GM12878 (cell line): ENCODE data around the gene MRPL44.

Source experiments
- CEBPZ ChIP-seq: fragments of 150-350 bp; IDR thresholded peaks from 2 replicates; pipeline ENCODE4 v1.6.1; 2016; ENCODE audit warnings: low read depth, low read length
- CTCF ChIP-seq, 3 experiments: IDR thresholded peaks in 2 of 3; conservative IDR thresholded peaks in 1 of 3; 2 replicates each; pipeline ENCODE4 v1.5.1; 2011; ENCODE audit warnings: low read depth in 3 of 3, low read length in 3 of 3, mild to moderate bottlenecking in 3 of 3, control low read depth in 2 of 3, moderate library complexity in 2 of 3, inconsistent platforms in 1 of 3, mixed read lengths in 1 of 3; ENCODE audit not compliant: control insufficient read depth in 2 of 3, insufficient read depth in 1 of 3; ENCODE audit errors: extremely low read depth in 1 of 3
- EGR1 ChIP-seq, 2 experiments: IDR thresholded peaks; 1 replicate in 1 of 2; 2 replicates in 1 of 2; pipeline ENCODE4 v1.6.1; 2011 to 2012; ENCODE audit warnings: low read depth in 2 of 2, low read length in 2 of 2, borderline replicate concordance in 1 of 2, mild to moderate bottlenecking in 1 of 2, moderate library complexity in 1 of 2
- FOS ChIP-seq: IDR thresholded peaks from 3 replicates; pipeline ENCODE4 v1.6.1; 2011; ENCODE audit warnings: borderline replicate concordance; ENCODE audit not compliant: insufficient read length; ENCODE audit errors: extremely low read depth
- HDAC6 ChIP-seq: fragments of 200-600 bp; sonication (generic); IDR thresholded peaks from one replicate; pipeline ENCODE4 v1.8.0; 2017; ENCODE audit warnings: antibody characterized with exemption; ENCODE audit not compliant: unreplicated experiment
- KDM1A ChIP-seq: fragments of 200-600 bp; sonication (generic); IDR thresholded peaks from 2 replicates; pipeline ENCODE4 v1.6.1; 2016; ENCODE audit warnings: borderline replicate concordance
- POLR2AphosphoS5 ChIP-seq: IDR thresholded peaks from 2 replicates; pipeline ENCODE4 v1.6.1; 2011; ENCODE audit warnings: mild to moderate bottlenecking, low read length, inconsistent platforms
- RBBP5 ChIP-seq: fragments of 200-600 bp; sonication (generic); conservative IDR thresholded peaks from 2 replicates; pipeline ENCODE4 v1.6.1; 2016
- SMC3 ChIP-seq: IDR thresholded peaks from 2 replicates; pipeline ENCODE4 v1.6.1; 2011; ENCODE audit warnings: low read length, improper control_type of control experiment, borderline replicate concordance
- TCF12 ChIP-seq: IDR thresholded peaks from 2 replicates; pipeline ENCODE4 v1.6.1; 2011; ENCODE audit warnings: low read depth, mild to moderate bottlenecking, low read length

GRCh38 chr2:223969315-223969714, 12.1 kb downstream of the MRPL44 start:
- TF ChIP-seq CTCF (IDR thresholded peaks at IDR 0.05 in 2 of 3, conservative IDR thresholded peaks at IDR 0.05 in 1 of 3; ENCODE audit: control insufficient read depth in 2 of 3, extremely low read depth in 1 of 3, insufficient read depth in 1 of 3, low read depth in 3 of 3, low read length in 3 of 3) (no peak), HDAC6 (no peak), CEBPZ (no peak), SMC3 (no peak), TCF12 (no peak), RBBP5 (no peak), EGR1 (IDR thresholded peaks at IDR 0.05; ENCODE audit: borderline replicate concordance in 1 of 2, low read depth in 2 of 2, low read length in 2 of 2) (no peak), KDM1A (no peak), FOS (no peak), POLR2AphosphoS5 (no peak)
